ENCODE measurements around the gene SARDH.
"Not testable (repeated sequence)": the region's sequence is repeated elsewhere in the genome, so short reads cannot be mapped to it uniquely, and the experiment has no call there.

The SARDH gene

GRCh38 chr9:133775951-133776905 lies 38.1 kb upstream of the SARDH start:
- DNase-seq (ENCODE audit: low read depth), result no peak

- DNase-seq (ENCODE audit: low read depth), result no peak
Observed at GRCh38 chr9:133775291-133775690, 37.1 kb upstream of the SARDH start.

- DNase-seq (ENCODE audit: low read depth), result no peak
Observed at GRCh38 chr9:133774799-133775198, 36.6 kb upstream of the SARDH start.

- no peak for DNase-seq (ENCODE audit: low read depth)
Observed at GRCh38 chr9:133773889-133774655, 35.9 kb upstream of the SARDH start.

GRCh38 chr9:133772581-133772980 lies 34.4 kb upstream of the SARDH start:
- no peak for DNase-seq (ENCODE audit: low read depth)

- no peak for DNase-seq (ENCODE audit: low read depth)
Observed at GRCh38 chr9:133771486-133772482, 33.6 kb upstream of the SARDH start.

- DNase-seq (ENCODE audit: low read depth), result no peak
Observed at GRCh38 chr9:133770076-133770777, 32.1 kb upstream of the SARDH start.

- DNase-seq (ENCODE audit: low read depth), result no peak
Observed at GRCh38 chr9:133769511-133770075, 31.4 kb upstream of the SARDH start.

GRCh38 chr9:133768859-133769510 lies 30.8 kb upstream of the SARDH start:
- no peak for DNase-seq (ENCODE audit: low read depth)

GRCh38 chr9:133768371-133768858 lies 30.3 kb upstream of the SARDH start:
- DNase-seq (ENCODE audit: low read depth), result no peak

GRCh38 chr9:133767625-133768024 lies 29.5 kb upstream of the SARDH start:
- no peak for DNase-seq (ENCODE audit: low read depth)

- no peak for DNase-seq (ENCODE audit: low read depth)
Observed at GRCh38 chr9:133767008-133767407, 28.9 kb upstream of the SARDH start.

- not testable (repeated sequence) for DNase-seq (ENCODE audit: low read depth)
Observed at GRCh38 chr9:133766234-133766633, 28.1 kb upstream of the SARDH start.

GRCh38 chr9:133763272-133764183 lies 25.4 kb upstream of the SARDH start:
- DNase-seq (ENCODE audit: low read depth), result no peak

- DNase-seq (ENCODE audit: low read depth), result no peak
Observed at GRCh38 chr9:133762488-133763271, 24.5 kb upstream of the SARDH start.

GRCh38 chr9:133761641-133762248 lies 23.6 kb upstream of the SARDH start:
- DNase-seq (ENCODE audit: low read depth), result no peak

- DNase-seq (ENCODE audit: low read depth), result no peak
Observed at GRCh38 chr9:133760713-133761290, 22.6 kb upstream of the SARDH start.
